ENCODE data around the gene ZFAND2A. TPM values are rescaled to one million over a fixed set of nuclear protein-coding genes. Genes with fewer than 3 reads are reported as not detected.
"Not testable (repeated sequence)": the region's sequence is repeated elsewhere in the genome, so short reads cannot be mapped to it uniquely, and the experiment has no call there.

Gene ZFAND2A
- total RNA-seq, 1 donor from 2014 or later, result 14.1 TPM

- Mint-ChIP-seq H3K9me3 (ENCODE audit: low read depth) (no peaks in the 10 kb centered on the region), H3K27me3 (peaks cover 3% of the 10 kb centered on the region)
These were observed 14.0 kb upstream of the ZFAND2A start for GRCh38 chr7:1174002-1174401.

GRCh38 chr7:1172666-1173523 is 12.9 kb upstream of the ZFAND2A start:
- TF ChIP-seq CTCF (IDR thresholded peaks at IDR 0.05; ENCODE audit: unreplicated experiment), result no peak
- H3K4me1 Mint-ChIP-seq (ENCODE audit: low read depth), result no peaks in the 10 kb centered on the region
- no peak for DNase-seq (ENCODE audit: low spot score, unreplicated experiment)
- H3K9me3 Mint-ChIP-seq (ENCODE audit: low read depth), result no peaks in the 10 kb centered on the region
- no peak overlapping the region for H3K27ac Mint-ChIP-seq
- no peak overlapping the region for H3K4me3 Mint-ChIP-seq (ENCODE audit: low read depth)
- peaks cover 3% of the 10 kb centered on the region for H3K27me3 Mint-ChIP-seq
- no peaks in the 10 kb centered on the region for H3K36me3 Mint-ChIP-seq (ENCODE audit: insufficient read depth)

More at GRCh38 chr7:1174002-1174401, 14.0 kb upstream of the ZFAND2A start:
- no peak overlapping the region for H3K27ac Mint-ChIP-seq
- no peak for TF ChIP-seq CTCF (IDR thresholded peaks at IDR 0.05; ENCODE audit: unreplicated experiment)
- DNase-seq (ENCODE audit: low spot score, unreplicated experiment), result no peak
- no peaks in the 10 kb centered on the region for H3K4me1 Mint-ChIP-seq (ENCODE audit: low read depth)
- H3K4me3 Mint-ChIP-seq (ENCODE audit: low read depth), result no peak overlapping the region
- no peaks in the 10 kb centered on the region for H3K36me3 Mint-ChIP-seq (ENCODE audit: insufficient read depth)

GRCh38 chr7:1171516-1171915 is 11.5 kb upstream of the ZFAND2A start:
- not testable (repeated sequence) for H3K9me3 Mint-ChIP-seq (ENCODE audit: low read depth); H3K27me3 Mint-ChIP-seq; H3K36me3 Mint-ChIP-seq (ENCODE audit: insufficient read depth); DNase-seq (ENCODE audit: low spot score, unreplicated experiment); H3K27ac Mint-ChIP-seq; H3K4me3 Mint-ChIP-seq (ENCODE audit: low read depth); H3K4me1 Mint-ChIP-seq (ENCODE audit: low read depth)

GRCh38 chr7:1170741-1171501 is 10.9 kb upstream of the ZFAND2A start:
- peaks cover 3% of the 10 kb centered on the region for H3K27me3 Mint-ChIP-seq
- no peak overlapping the region for H3K4me3 Mint-ChIP-seq (ENCODE audit: low read depth)
- H3K36me3 Mint-ChIP-seq (ENCODE audit: insufficient read depth), result no peaks in the 10 kb centered on the region
- H3K4me1 Mint-ChIP-seq (ENCODE audit: low read depth), result no peaks in the 10 kb centered on the region
- H3K27ac Mint-ChIP-seq, result no peak overlapping the region
- no peaks in the 10 kb centered on the region for H3K9me3 Mint-ChIP-seq (ENCODE audit: low read depth)
- TF ChIP-seq CTCF (IDR thresholded peaks at IDR 0.05; ENCODE audit: unreplicated experiment), result no peak
- DNase-seq (ENCODE audit: low spot score, unreplicated experiment), result no peak

- Mint-ChIP-seq H3K27me3 (peaks cover 3% of the 10 kb centered on the region), H3K27ac (no peak overlapping the region), H3K4me3 (ENCODE audit: low read depth) (no peak overlapping the region), H3K4me1 (ENCODE audit: low read depth) (no peaks in the 10 kb centered on the region), H3K36me3 (ENCODE audit: insufficient read depth) (no peaks in the 10 kb centered on the region), H3K9me3 (ENCODE audit: low read depth) (no peaks in the 10 kb centered on the region)
- TF ChIP-seq CTCF (IDR thresholded peaks at IDR 0.05; ENCODE audit: unreplicated experiment), result peak; percentile 46
- peak; percentile 36 for DNase-seq (ENCODE audit: low spot score, unreplicated experiment)
These were observed 9.7 kb upstream of the ZFAND2A start for GRCh38 chr7:1169409-1170368.
